Glomerular endothelial cell (primary cell): ENCODE data around the gene DENND1A. TPM values are rescaled to one million over a fixed set of nuclear protein-coding genes. Genes with fewer than 3 reads are reported as not detected.

Source experiments
- DNase-seq: peaks from one replicate; pipeline ENCODE4 v3.0.0-alpha.2; 2011; ENCODE audit warnings: low read depth, low spot score; ENCODE audit errors: extremely low read depth
- total RNA-seq: library from RNA; depleted of rRNA; stranded (reverse); fragments of >200 nt; gene quantifications from 2 replicates; pipeline ENCODE4 v1.2.3, GENCODE V29; 2015

DENND1A gene
- total RNA-seq, 1 donor from 2014 or later, result 18.1 TPM

GRCh38 chr9:123371228-123371584, 558.7 kb downstream of the DENND1A start:
- DNase-seq, result no peak

GRCh38 chr9:123370526-123371227, 559.2 kb downstream of the DENND1A start:
- no peak for DNase-seq

GRCh38 chr9:123370108-123370507, 559.8 kb downstream of the DENND1A start:
- DNase-seq, result no peak

- DNase-seq, result no peak
Observed at GRCh38 chr9:123369296-123369695, 560.6 kb downstream of the DENND1A start.

- no peak for DNase-seq
Observed at GRCh38 chr9:123368536-123369153, 561.3 kb downstream of the DENND1A start.

- no peak for DNase-seq
Observed at GRCh38 chr9:123368023-123368422, 561.9 kb downstream of the DENND1A start.

- DNase-seq, result no peak
Observed at GRCh38 chr9:123365881-123366528, 563.9 kb downstream of the DENND1A start.

- DNase-seq, result no peak
Observed at GRCh38 chr9:123365287-123365880, 564.5 kb downstream of the DENND1A start.

GRCh38 chr9:123364241-123364824, 565.6 kb downstream of the DENND1A start:
- no peak for DNase-seq

GRCh38 chr9:123362856-123363255, 567.1 kb downstream of the DENND1A start:
- DNase-seq, result no peak

- no peak for DNase-seq
Observed at GRCh38 chr9:123361731-123362510, 568.0 kb downstream of the DENND1A start.

- no peak for DNase-seq
Observed at GRCh38 chr9:123361086-123361730, 568.7 kb downstream of the DENND1A start.

GRCh38 chr9:123360161-123361085, 569.5 kb downstream of the DENND1A start:
- DNase-seq, result no peak

- DNase-seq, result no peak
Observed at GRCh38 chr9:123359546-123359945, 570.4 kb downstream of the DENND1A start.

- DNase-seq, result no peak
Observed at GRCh38 chr9:123359106-123359505, 570.8 kb downstream of the DENND1A start.

GRCh38 chr9:123358181-123358905, 571.6 kb downstream of the DENND1A start:
- DNase-seq, result no peak

GRCh38 chr9:123357743-123358059, 572.2 kb downstream of the DENND1A start:
- DNase-seq, result no peak
